ENCODE results near the gene PDE4D. TPM values are rescaled to one million over a fixed set of nuclear protein-coding genes. Genes with fewer than 3 reads are reported as not detected.

PDE4D gene
- total RNA-seq, 1 donor from 2014 or later = 34.5 TPM

- TF ChIP-seq, protein P1, sequence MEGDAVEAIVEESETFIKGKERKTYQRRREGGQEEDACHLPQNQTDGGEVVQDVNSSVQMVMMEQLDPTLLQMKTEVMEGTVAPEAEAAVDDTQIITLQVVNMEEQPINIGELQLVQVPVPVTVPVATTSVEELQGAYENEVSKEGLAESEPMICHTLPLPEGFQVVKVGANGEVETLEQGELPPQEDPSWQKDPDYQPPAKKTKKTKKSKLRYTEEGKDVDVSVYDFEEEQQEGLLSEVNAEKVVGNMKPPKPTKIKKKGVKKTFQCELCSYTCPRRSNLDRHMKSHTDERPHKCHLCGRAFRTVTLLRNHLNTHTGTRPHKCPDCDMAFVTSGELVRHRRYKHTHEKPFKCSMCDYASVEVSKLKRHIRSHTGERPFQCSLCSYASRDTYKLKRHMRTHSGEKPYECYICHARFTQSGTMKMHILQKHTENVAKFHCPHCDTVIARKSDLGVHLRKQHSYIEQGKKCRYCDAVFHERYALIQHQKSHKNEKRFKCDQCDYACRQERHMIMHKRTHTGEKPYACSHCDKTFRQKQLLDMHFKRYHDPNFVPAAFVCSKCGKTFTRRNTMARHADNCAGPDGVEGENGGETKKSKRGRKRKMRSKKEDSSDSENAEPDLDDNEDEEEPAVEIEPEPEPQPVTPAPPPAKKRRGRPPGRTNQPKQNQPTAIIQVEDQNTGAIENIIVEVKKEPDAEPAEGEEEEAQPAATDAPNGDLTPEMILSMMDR (IDR thresholded peaks at IDR 0.05; ENCODE audit: borderline replicate concordance) = no peak
- H3K36me3 ChIP-seq = no peaks in the 10 kb centered on the region
Observed at GRCh38 chr5:59149271-59149670, 744.3 kb downstream of the PDE4D start.

GRCh38 chr5:59146729-59147128, 746.8 kb downstream of the PDE4D start:
- TF ChIP-seq, protein P1 (IDR thresholded peaks at IDR 0.05; ENCODE audit: borderline replicate concordance) = no peak
- H3K4me3 ChIP-seq = no peak overlapping the region
- DNase-seq = no peak
- intact Hi-C loops (cut with micrococcal nuclease) = no loop called here
- H3K27ac ChIP-seq (replicated peaks) = no peak overlapping the region
- H3K9me3 ChIP-seq (replicated peaks) = no peaks in the 10 kb centered on the region
- H3K36me3 ChIP-seq = no peaks in the 10 kb centered on the region
- peaks cover 34% of the 10 kb centered on the region for H3K4me1 ChIP-seq
- no peaks in the 10 kb centered on the region for H3K27me3 ChIP-seq (ENCODE audit: low read depth)

More at GRCh38 chr5:59149271-59149670, 744.3 kb downstream of the PDE4D start:
- intact Hi-C loops (cut with micrococcal nuclease) = no loop called here
- no peak for DNase-seq
- peak overlapping the region; percentile 5 for H3K27ac ChIP-seq (replicated peaks)
- H3K9me3 ChIP-seq (replicated peaks) = no peaks in the 10 kb centered on the region
- H3K4me3 ChIP-seq = no peak overlapping the region
- H3K4me1 ChIP-seq = peaks cover 28% of the 10 kb centered on the region
- no peaks in the 10 kb centered on the region for H3K27me3 ChIP-seq (ENCODE audit: low read depth)

DNA sequence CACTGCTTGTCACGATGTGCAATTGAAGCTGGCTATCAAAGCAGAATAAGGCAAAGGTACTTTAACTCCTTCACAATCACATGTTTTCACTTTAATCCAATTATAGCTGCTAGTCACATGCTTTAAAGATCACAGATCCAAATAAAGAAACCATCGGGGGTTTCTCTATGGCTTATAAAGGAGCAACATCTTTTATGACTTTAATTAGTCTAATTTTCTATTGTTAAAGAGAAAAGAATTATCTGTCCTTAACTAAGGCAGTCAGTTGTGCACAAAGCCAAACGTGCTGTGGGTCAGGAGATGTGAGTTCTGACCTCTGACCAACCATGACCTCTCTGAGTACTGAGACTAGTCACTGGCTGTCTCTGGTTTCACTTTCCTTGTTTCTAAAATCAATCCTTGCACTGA, 749.6 kb downstream of the PDE4D start:
- TF ChIP-seq, protein P1 (IDR thresholded peaks at IDR 0.05; ENCODE audit: borderline replicate concordance) = no peak
- Histone ChIP-seq H3K4me3 (peak overlapping the region; percentile 3), H3K4me1 (peaks cover 42% of the 10 kb centered on the region), H3K27me3 (ENCODE audit: low read depth) (no peaks in the 10 kb centered on the region), H3K27ac (replicated peaks) (peak overlapping the region; percentile 83), H3K9me3 (replicated peaks) (no peaks in the 10 kb centered on the region), H3K36me3 (no peaks in the 10 kb centered on the region)
- no peak for DNase-seq
- intact Hi-C loops (cut with micrococcal nuclease) = no loop called here

GRCh38 chr5:59142927-59143326, 750.6 kb downstream of the PDE4D start:
- Histone ChIP-seq H3K27me3 (ENCODE audit: low read depth) (no peaks in the 10 kb centered on the region), H3K36me3 (no peaks in the 10 kb centered on the region), H3K4me3 (no peak overlapping the region), H3K27ac (replicated peaks) (peak overlapping the region; percentile 83), H3K4me1 (peaks cover 42% of the 10 kb centered on the region), H3K9me3 (replicated peaks) (no peaks in the 10 kb centered on the region)
- intact Hi-C loops (cut with micrococcal nuclease) = no loop called here
- no peak for DNase-seq
- TF ChIP-seq, protein P1 (IDR thresholded peaks at IDR 0.05; ENCODE audit: borderline replicate concordance) = no peak

- intact Hi-C loops (cut with micrococcal nuclease) = no loop called here
- Histone ChIP-seq H3K27me3 (ENCODE audit: low read depth) (no peaks in the 10 kb centered on the region), H3K9me3 (replicated peaks) (no peaks in the 10 kb centered on the region), H3K4me1 (peaks cover 42% of the 10 kb centered on the region), H3K36me3 (no peaks in the 10 kb centered on the region), H3K4me3 (no peak overlapping the region), H3K27ac (replicated peaks) (peak overlapping the region; percentile 83)
- TF ChIP-seq, protein P1 (IDR thresholded peaks at IDR 0.05; ENCODE audit: borderline replicate concordance) = no peak
- no peak for DNase-seq
Observed at GRCh38 chr5:59142138-59142537, 751.4 kb downstream of the PDE4D start.

Data from left ventricle myocardium inferior (tissue), 1 donor.